ENCODE results near the gene ELP5.

DNA sequence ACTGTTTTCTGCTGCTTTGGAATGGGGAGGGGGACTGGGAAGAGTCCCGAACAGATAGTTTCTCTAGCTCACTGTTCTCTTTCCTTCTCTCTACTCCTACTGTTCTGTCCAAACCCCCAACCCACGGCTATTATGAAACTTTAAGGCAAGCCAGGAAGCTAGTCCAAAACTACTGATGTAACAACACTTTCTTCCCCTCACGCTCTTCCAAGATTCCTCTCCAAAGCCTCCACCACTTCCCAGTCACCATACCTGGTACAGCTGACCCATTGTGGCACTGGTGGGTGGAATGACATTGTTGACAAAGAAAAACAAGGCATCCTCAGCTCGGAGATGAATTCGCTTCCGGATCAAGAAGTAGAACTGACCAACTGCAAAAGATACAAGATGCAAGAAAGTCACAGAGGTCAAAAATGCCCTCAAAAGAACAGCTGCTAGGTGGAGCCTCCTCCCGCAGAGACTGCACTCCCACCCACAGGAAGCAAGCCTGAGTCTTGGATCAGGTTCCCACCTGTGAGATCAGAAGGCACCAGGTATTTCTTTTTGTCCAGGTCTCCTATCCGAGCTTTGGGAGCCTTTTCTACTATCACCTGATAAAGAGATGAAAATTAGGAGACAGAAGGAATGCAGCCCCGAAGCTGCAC is 10.8 kb upstream of the ELP5 start:
- no peak for TF ChIP-seq POLR2A (IDR thresholded peaks at IDR 0.05)
- TF ChIP-seq, protein P1, sequence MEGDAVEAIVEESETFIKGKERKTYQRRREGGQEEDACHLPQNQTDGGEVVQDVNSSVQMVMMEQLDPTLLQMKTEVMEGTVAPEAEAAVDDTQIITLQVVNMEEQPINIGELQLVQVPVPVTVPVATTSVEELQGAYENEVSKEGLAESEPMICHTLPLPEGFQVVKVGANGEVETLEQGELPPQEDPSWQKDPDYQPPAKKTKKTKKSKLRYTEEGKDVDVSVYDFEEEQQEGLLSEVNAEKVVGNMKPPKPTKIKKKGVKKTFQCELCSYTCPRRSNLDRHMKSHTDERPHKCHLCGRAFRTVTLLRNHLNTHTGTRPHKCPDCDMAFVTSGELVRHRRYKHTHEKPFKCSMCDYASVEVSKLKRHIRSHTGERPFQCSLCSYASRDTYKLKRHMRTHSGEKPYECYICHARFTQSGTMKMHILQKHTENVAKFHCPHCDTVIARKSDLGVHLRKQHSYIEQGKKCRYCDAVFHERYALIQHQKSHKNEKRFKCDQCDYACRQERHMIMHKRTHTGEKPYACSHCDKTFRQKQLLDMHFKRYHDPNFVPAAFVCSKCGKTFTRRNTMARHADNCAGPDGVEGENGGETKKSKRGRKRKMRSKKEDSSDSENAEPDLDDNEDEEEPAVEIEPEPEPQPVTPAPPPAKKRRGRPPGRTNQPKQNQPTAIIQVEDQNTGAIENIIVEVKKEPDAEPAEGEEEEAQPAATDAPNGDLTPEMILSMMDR (IDR thresholded peaks at IDR 0.05), result no peak

Measured in esophagus squamous epithelium (tissue), 4 donors.